ENCODE data around the gene ELOVL3. TPM values are rescaled to one million over a fixed set of nuclear protein-coding genes. Genes with fewer than 3 reads are reported as not detected.

The ELOVL3 gene
- total RNA-seq (2022; extraction: Qiagen RNA extraction; ENCODE audit: low read depth), result 0.14 to 0.45 TPM (median 0.27 TPM) in 4 of 5 replicates, not detected in the other

DNA sequence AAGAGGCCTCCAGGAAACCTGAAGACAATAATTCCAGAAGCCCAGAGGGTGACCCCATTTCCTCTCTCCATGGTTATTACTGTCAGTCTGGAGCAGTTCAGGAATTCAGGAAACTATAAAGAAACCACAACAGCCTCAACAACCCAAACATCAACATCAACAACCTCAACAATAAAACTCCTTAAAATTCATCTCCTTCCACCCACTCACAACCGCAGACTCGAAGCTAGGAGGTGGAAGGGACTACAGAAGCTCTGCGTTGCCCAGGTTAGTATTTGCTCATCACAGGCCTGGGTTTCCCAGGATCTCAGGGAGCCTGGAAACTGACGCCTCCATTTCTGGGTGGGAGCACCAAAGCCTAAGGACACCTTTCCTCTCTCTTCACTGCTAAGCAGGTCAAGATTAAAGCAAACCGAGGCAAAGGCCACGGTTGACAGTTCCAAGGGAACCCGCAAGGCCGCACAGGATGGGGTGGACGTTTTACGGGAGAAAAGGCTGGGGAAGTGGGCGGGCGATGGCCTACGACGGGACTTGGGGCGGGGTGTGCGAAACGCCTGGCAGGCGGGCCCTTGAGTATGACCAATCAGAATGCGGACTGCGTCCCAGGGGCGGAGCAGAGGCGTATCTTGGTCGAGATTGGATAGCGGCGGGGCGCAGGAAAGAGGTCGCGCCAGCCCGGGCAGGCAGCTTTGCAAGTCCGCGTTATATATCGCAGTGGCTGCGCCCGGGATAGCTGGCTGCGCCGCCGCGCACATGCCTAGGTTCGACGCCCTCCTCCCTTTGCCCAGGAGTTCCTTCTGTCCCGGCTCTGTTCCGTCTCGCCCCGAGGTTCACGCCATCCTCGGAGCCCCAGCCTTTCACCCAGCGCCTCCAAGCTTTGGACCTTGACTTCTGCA lies at the start of gene ELOVL3:
Gene ELOVL3 (plus strand): TSS at position 654 of the 896 bp plus-strand sequence. CDS start 250 bp downstream, outside the sequence.

DNA sequence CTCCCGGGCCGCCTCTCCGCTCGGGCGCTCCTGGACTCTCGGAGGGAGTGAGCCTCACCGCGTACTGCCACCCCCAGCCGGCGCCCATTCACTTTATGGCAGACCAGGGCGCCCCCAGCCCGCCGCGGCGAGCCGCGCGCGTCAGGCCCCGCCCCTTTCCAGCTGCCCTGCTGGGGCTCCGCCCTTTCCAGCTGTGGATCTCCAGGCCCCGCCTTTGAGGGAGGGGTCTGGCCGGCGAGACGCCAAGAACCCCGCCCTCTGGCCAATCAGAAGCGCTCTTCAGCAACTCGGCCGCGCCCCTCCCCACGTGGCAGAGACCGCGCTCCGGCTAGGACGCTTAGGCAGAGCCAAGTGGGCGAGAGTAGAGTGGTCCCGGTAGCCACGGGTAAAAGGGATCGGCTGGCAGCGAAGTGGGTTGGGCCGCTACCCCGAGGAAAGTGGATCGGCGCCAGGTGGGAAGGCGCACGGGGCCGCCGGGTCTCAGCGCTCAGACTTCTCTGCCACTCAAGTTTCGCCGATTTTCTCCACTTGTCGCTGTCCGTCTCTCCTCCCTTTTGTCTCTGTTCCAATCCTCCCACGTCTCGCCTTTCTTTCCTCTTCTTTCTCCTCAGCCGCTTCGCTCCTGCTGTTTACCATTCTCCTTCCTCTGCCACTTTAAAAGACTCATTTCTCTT lies 15.5 kb downstream of the ELOVL3 start, which contains the start of gene PITX3:
Gene PITX3 (minus strand): TSS at position 69 of the 674 bp plus-strand sequence. CDS start 9,432 bp downstream, outside the sequence.

DNA sequence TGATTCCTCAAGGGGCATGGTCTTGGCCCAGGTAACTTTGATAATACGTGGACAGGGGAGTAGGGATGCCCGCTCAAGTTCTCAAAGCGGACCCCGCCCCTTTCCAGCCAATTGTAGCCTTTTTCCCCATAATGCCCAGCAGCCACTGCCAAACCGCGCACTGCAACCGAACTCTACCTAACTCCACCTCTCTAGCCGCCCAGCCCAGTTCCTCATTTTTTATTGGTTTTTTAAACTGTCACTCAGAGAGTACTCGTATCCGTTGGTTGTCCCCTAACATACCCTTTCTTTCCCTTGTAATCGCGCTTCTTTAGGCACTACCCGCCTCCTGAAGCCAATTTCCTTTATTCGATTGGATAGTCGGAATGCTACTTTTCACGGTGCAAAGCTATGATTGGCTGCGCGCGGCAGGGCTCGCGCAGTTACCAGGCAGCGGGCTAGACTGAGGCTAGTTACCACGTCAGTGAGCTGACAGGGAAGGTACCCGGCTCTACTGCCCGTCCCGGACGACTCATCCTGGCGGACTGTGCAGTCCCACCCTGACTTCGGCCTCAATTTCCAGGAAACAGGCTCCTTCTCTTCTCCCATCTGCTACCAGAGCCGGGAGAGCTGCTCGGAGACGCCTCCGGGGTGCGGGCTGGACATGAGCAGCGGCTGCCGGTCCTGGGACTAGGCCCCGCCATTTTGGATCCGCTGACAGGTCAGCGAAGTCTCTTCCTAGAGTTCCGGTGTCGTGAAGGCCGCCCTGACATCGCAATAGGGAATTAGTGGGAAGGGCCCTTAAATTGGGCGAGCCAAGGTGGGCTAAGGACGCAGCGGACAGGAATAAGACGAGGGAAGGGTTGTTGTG lies 19.2 kb downstream of the ELOVL3 start, which contains the start of gene GBF1:
Gene GBF1 (plus strand): TSS at position 451 of the 850 bp plus-strand sequence. CDS start 13,407 bp downstream, outside the sequence.

Other genes with a start within 250 kb of the ELOVL3 start
- 10.0 to 12.2 TPM (median 11.1 TPM) in 5 replicates for gene ARMH3, start 170.1 kb upstream of the ELOVL3 start, total RNA-seq (2022; extraction: Qiagen RNA extraction; ENCODE audit: low read depth)
- 27.0 to 37.5 TPM (median 34.4 TPM) in 5 replicates for gene HPS6, start 160.9 kb upstream of the ELOVL3 start, total RNA-seq (2022; extraction: Qiagen RNA extraction; ENCODE audit: low read depth)
- 28.2 to 36.5 TPM (median 35.1 TPM) in 5 replicates for gene LDB1, start 105.9 kb upstream of the ELOVL3 start, total RNA-seq (2022; extraction: Qiagen RNA extraction; ENCODE audit: low read depth)
- gene PPRC1, start 93.3 kb upstream of the ELOVL3 start, total RNA-seq (2022; extraction: Qiagen RNA extraction; ENCODE audit: low read depth), result 44.0 to 59.5 TPM (median 55.9 TPM) in 5 replicates
- 160 to 171 TPM (median 166 TPM) in 5 replicates for gene NOLC1, start 73.9 kb upstream of the ELOVL3 start, total RNA-seq (2022; extraction: Qiagen RNA extraction; ENCODE audit: low read depth)
- gene PITX3, start 15.2 kb downstream of the ELOVL3 start, total RNA-seq (2022; extraction: Qiagen RNA extraction; ENCODE audit: low read depth), result 0.40 to 0.89 TPM (median 0.85 TPM) in 5 replicates
- 21.8 to 25.4 TPM (median 23.2 TPM) in 5 replicates for gene GBF1, start 19.2 kb downstream of the ELOVL3 start, total RNA-seq (2022; extraction: Qiagen RNA extraction; ENCODE audit: low read depth)
- gene NFKB2, start 169.4 kb downstream of the ELOVL3 start, total RNA-seq (2022; extraction: Qiagen RNA extraction; ENCODE audit: low read depth), result 41.1 to 61.6 TPM (median 54.5 TPM) in 5 replicates
- gene PSD, start 192.5 kb downstream of the ELOVL3 start, total RNA-seq (2022; extraction: Qiagen RNA extraction; ENCODE audit: low read depth), result 0.39 to 0.80 TPM (median 0.50 TPM) in 5 replicates
- gene FBXL15, start 194.5 kb downstream of the ELOVL3 start, total RNA-seq (2022; extraction: Qiagen RNA extraction; ENCODE audit: low read depth), result 6.5 to 9.6 TPM (median 8.2 TPM) in 5 replicates
- 58.5 to 67.4 TPM (median 64.3 TPM) in 5 replicates for gene CUEDC2, start 206.3 kb downstream of the ELOVL3 start, total RNA-seq (2022; extraction: Qiagen RNA extraction; ENCODE audit: low read depth)
- gene C10orf95, start 225.2 kb downstream of the ELOVL3 start, total RNA-seq (2022; extraction: Qiagen RNA extraction; ENCODE audit: low read depth), result 0.13 to 0.16 TPM (median 0.14 TPM) in 3 of 5 replicates, not detected in the others